Measurements from ENCODE around the gene CNTNAP5.

CNTNAP5 gene

GRCh38 chr2:124798551-124798950, 773.5 kb downstream of the CNTNAP5 start:
- H3K4me3 ChIP-seq, result no peak overlapping the region
- in situ Hi-C loops (cut with MboI; ENCODE audit: low sequenced_read_pairs), result no loop called here
- no peaks in the 10 kb centered on the region for H3K36me3 ChIP-seq (replicated peaks)
- H3K27me3 ChIP-seq (ENCODE audit: low read depth), result no peaks in the 10 kb centered on the region
- no peaks in the 10 kb centered on the region for H3K9me3 ChIP-seq
- no peak for DNase-seq (ENCODE audit: low spot score in 2 of 2)
- no peaks in the 10 kb centered on the region for H3K4me1 ChIP-seq

GRCh38 chr2:124804014-124804940, 779.2 kb downstream of the CNTNAP5 start:
- Histone ChIP-seq H3K4me1 (no peaks in the 10 kb centered on the region), H3K36me3 (replicated peaks) (no peaks in the 10 kb centered on the region), H3K9me3 (no peaks in the 10 kb centered on the region), H3K4me3 (no peak overlapping the region), H3K27me3 (ENCODE audit: low read depth) (no peaks in the 10 kb centered on the region)
- peak; percentile 14 to 15 for DNase-seq (ENCODE audit: low spot score in 2 of 2)
- in situ Hi-C loops (cut with MboI; ENCODE audit: low sequenced_read_pairs), result no loop called here

- no peak for DNase-seq (ENCODE audit: low spot score in 2 of 2)
- Histone ChIP-seq H3K4me3 (no peak overlapping the region), H3K9me3 (no peaks in the 10 kb centered on the region), H3K27me3 (ENCODE audit: low read depth) (no peaks in the 10 kb centered on the region), H3K36me3 (replicated peaks) (no peaks in the 10 kb centered on the region), H3K4me1 (no peaks in the 10 kb centered on the region)
- in situ Hi-C loops (cut with MboI; ENCODE audit: low sequenced_read_pairs), result no loop called here
Measured at GRCh38 chr2:124805060-124805459, 780.0 kb downstream of the CNTNAP5 start.

GRCh38 chr2:124810132-124810531, 785.0 kb downstream of the CNTNAP5 start:
- no peak for DNase-seq (ENCODE audit: low spot score in 2 of 2)
- in situ Hi-C loops (cut with MboI; ENCODE audit: low sequenced_read_pairs), result no loop called here

GRCh38 chr2:124814968-124815745, 790.1 kb downstream of the CNTNAP5 start:
- H3K27me3 ChIP-seq (ENCODE audit: low read depth), result no peaks in the 10 kb centered on the region
- DNase-seq (ENCODE audit: low spot score in 2 of 2), result peak; percentile 15 to 30
- peaks cover 4% of the 10 kb centered on the region; the same call in 1 of the 2 replicates for H3K4me1 ChIP-seq
- in situ Hi-C loops (cut with MboI; ENCODE audit: low sequenced_read_pairs), result no loop called here
- H3K9me3 ChIP-seq, result no peaks in the 10 kb centered on the region
- H3K36me3 ChIP-seq (replicated peaks), result no peaks in the 10 kb centered on the region
- no peak overlapping the region for H3K4me3 ChIP-seq

More at GRCh38 chr2:124810132-124810531, 785.0 kb downstream of the CNTNAP5 start:
- H3K4me1 ChIP-seq, result peaks cover 4% of the 10 kb centered on the region; the same call in 1 of the 2 replicates
- no peaks in the 10 kb centered on the region for H3K36me3 ChIP-seq (replicated peaks)
- no peak overlapping the region for H3K4me3 ChIP-seq
- no peaks in the 10 kb centered on the region for H3K9me3 ChIP-seq
- no peaks in the 10 kb centered on the region for H3K27me3 ChIP-seq (ENCODE audit: low read depth)

GRCh38 chr2:124816007-124816406, 790.9 kb downstream of the CNTNAP5 start:
- in situ Hi-C loops (cut with MboI; ENCODE audit: low sequenced_read_pairs), result no loop called here
- no peak for DNase-seq (ENCODE audit: low spot score in 2 of 2)
- Histone ChIP-seq H3K9me3 (no peaks in the 10 kb centered on the region), H3K4me1 (peaks cover 4% of the 10 kb centered on the region; the same call in 1 of the 2 replicates), H3K27me3 (ENCODE audit: low read depth) (no peaks in the 10 kb centered on the region), H3K36me3 (replicated peaks) (no peaks in the 10 kb centered on the region), H3K4me3 (no peak overlapping the region)

- DNase-seq (ENCODE audit: low spot score in 2 of 2), result no peak
- Histone ChIP-seq H3K4me3 (no peak overlapping the region), H3K36me3 (replicated peaks) (no peaks in the 10 kb centered on the region), H3K4me1 (no peaks in the 10 kb centered on the region), H3K27me3 (ENCODE audit: low read depth) (no peaks in the 10 kb centered on the region), H3K9me3 (no peaks in the 10 kb centered on the region)
- in situ Hi-C loops (cut with MboI; ENCODE audit: low sequenced_read_pairs), result no loop called here
Measured at GRCh38 chr2:124822516-124822915, 797.4 kb downstream of the CNTNAP5 start.

DNA sequence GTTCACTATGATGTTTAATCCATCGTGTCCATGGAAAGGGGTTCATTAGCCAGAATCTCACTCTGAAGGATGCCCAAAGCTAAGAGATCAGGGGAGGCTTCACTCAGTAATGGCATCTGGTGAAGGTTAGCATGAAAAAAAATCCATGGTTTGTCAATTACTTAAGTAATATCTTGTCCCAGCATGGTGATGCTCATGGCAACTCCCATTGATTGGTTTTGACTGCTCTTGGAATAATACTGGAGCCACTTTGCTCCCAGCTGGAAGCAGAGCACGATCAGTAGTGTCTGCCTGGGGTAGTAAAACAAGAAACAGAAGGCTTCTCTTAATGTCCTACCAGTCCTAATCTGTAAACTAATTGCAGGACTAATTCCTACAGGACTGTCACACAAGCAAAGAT, 799.4 kb downstream of the CNTNAP5 start:
- in situ Hi-C loops (cut with MboI; ENCODE audit: low sequenced_read_pairs), result no loop called here
- Histone ChIP-seq H3K36me3 (replicated peaks) (no peaks in the 10 kb centered on the region), H3K4me3 (no peak overlapping the region), H3K27me3 (ENCODE audit: low read depth) (no peaks in the 10 kb centered on the region), H3K4me1 (no peaks in the 10 kb centered on the region), H3K9me3 (no peaks in the 10 kb centered on the region)
- no peak for DNase-seq (ENCODE audit: low spot score in 2 of 2)

DNA sequence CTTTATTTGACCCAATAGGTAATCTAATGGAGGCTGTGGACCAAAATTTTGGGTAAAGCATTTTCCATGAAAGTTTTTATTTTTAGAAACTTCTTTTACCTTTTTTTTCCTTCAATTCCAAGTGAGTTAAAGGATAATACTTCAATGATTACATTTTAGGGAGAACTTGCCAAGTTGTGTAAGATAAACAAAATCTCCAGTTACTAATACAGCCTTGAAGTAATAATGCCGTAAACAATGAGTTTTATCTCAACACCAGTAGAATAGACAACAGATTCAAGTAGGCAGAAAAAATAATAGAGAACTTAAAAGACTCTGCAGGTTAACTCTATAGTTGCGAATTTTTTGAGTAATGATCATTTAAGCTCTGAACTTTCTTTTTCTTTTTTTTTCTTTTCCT, 807.4 kb downstream of the CNTNAP5 start:
- Histone ChIP-seq H3K27me3 (ENCODE audit: low read depth) (no peaks in the 10 kb centered on the region), H3K9me3 (no peaks in the 10 kb centered on the region), H3K36me3 (replicated peaks) (no peaks in the 10 kb centered on the region), H3K4me3 (no peak overlapping the region), H3K4me1 (no peaks in the 10 kb centered on the region)
- in situ Hi-C loops (cut with MboI; ENCODE audit: low sequenced_read_pairs), result no loop called here
- no peak for DNase-seq (ENCODE audit: low spot score in 2 of 2)

DNA sequence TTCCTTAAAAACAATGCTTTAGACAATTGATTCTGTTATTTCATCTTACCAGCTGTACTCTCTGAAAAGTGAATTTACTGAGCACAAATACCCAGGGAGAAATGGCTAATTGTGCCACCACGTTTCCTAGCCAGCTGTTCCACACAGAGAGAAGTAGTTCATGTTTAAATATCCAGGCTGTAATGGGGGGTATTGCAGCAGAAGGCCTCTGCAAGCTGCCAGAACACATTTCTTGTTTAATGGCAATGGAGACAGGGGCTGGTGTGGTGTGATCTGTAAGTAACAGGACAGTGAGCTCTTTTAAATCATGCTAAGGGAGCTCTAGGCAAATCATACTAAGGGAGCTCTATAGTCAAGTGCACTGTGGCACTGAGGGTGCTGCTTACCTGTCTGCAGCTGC, 809.2 kb downstream of the CNTNAP5 start:
- no peaks in the 10 kb centered on the region for H3K9me3 ChIP-seq

DNA sequence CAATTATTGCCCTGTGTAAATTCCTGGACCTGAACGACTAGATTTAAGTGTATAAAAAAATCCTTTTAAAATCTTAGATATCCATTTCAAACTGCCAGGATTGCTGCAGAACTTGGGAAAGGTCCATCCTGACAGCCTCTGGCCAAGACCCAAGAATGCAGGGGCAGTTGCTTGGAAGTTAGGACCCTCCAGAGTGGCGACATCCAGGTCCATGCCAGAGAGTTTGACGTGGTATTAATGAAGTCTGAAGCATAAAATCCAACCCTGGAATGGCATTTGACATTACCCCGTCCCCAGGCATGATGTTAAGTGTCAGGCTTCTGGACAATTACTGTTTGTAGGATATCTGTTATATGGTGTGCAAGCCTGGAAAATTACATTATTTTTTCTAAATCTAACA, 810.2 kb downstream of the CNTNAP5 start:
- no peak overlapping the region for H3K4me3 ChIP-seq
- H3K36me3 ChIP-seq (replicated peaks), result no peaks in the 10 kb centered on the region
- in situ Hi-C loops (cut with MboI; ENCODE audit: low sequenced_read_pairs), result no loop called here
- no peaks in the 10 kb centered on the region for H3K4me1 ChIP-seq
- DNase-seq (ENCODE audit: low spot score in 2 of 2), result no peak
- no peaks in the 10 kb centered on the region for H3K27me3 ChIP-seq (ENCODE audit: low read depth)
- H3K9me3 ChIP-seq, result no peaks in the 10 kb centered on the region

More for the DNA sequence above, 809.2 kb downstream of the CNTNAP5 start:
- in situ Hi-C loops (cut with MboI; ENCODE audit: low sequenced_read_pairs), result no loop called here
- no peaks in the 10 kb centered on the region for H3K27me3 ChIP-seq (ENCODE audit: low read depth)
- no peaks in the 10 kb centered on the region for H3K4me1 ChIP-seq
- no peaks in the 10 kb centered on the region for H3K36me3 ChIP-seq (replicated peaks)
- H3K4me3 ChIP-seq, result no peak overlapping the region
- no peak for DNase-seq (ENCODE audit: low spot score in 2 of 2)

GRCh38 chr2:124836416-124836815, 811.3 kb downstream of the CNTNAP5 start:
- H3K27me3 ChIP-seq (ENCODE audit: low read depth), result no peaks in the 10 kb centered on the region
- DNase-seq (ENCODE audit: low spot score in 2 of 2), result no peak
- H3K4me3 ChIP-seq, result no peak overlapping the region
- in situ Hi-C loops (cut with MboI; ENCODE audit: low sequenced_read_pairs), result no loop called here
- no peaks in the 10 kb centered on the region for H3K36me3 ChIP-seq (replicated peaks)
- no peaks in the 10 kb centered on the region for H3K4me1 ChIP-seq
- no peaks in the 10 kb centered on the region for H3K9me3 ChIP-seq

DNA sequence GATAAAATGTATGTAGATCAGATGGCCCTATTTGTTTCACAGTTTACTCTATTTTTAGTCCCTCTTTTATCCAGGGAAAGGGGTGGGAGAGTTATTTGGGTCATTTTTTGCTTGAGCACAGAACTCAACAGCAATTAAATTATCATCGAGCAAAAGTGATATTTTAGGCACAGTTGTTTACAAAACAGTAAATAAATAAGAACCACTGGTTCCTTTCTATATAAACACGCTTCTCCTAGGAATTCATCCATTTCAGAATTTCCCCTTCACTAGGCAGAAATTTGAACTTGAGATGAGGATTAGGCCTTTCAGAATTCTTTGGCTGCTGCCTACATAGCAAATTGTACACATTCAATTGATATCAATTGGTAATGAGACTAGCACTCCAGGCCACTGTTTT, 812.4 kb downstream of the CNTNAP5 start:
- DNase-seq (ENCODE audit: low spot score in 2 of 2), result no peak
- no peaks in the 10 kb centered on the region for H3K4me1 ChIP-seq
- no peak overlapping the region for H3K4me3 ChIP-seq
- H3K9me3 ChIP-seq, result no peaks in the 10 kb centered on the region
- in situ Hi-C loops (cut with MboI; ENCODE audit: low sequenced_read_pairs), result no loop called here
- no peaks in the 10 kb centered on the region for H3K27me3 ChIP-seq (ENCODE audit: low read depth)
- no peaks in the 10 kb centered on the region for H3K36me3 ChIP-seq (replicated peaks)

DNA sequence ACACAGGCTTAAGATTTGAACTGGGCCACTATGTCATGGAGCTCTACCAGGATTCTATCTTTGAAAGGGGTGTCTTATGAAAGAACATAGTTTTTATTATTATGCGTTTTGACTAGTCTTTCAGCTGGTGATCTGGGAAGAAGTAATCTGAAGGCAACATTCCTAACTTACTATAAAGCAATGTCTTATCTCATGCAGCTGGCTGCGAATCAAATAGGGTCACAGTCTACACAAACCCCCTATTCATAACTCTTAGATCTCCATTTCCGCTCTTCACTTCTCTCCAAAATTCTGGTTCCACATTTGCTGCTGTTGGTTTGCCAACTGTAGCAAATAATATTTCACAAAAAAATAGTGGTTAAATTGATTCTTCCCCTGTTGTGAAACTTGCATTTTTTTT, 813.3 kb downstream of the CNTNAP5 start:
- in situ Hi-C loops (cut with MboI; ENCODE audit: low sequenced_read_pairs), result no loop called here
- Histone ChIP-seq H3K4me1 (no peaks in the 10 kb centered on the region), H3K4me3 (no peak overlapping the region), H3K36me3 (replicated peaks) (no peaks in the 10 kb centered on the region), H3K27me3 (ENCODE audit: low read depth) (no peaks in the 10 kb centered on the region), H3K9me3 (no peaks in the 10 kb centered on the region)
- DNase-seq (ENCODE audit: low spot score in 2 of 2), result no peak
